HL-60 (cell line): ENCODE measurements around the gene E2F3.

ENCODE experiments used
- DNase-seq, 2 experiments: peaks; one replicate each; pipeline ENCODE4 v3.0.0-alpha.2; 2010 to 2020; ENCODE audit warnings: low read depth in 1 of 2, low spot score in 1 of 2
- H3K27ac ChIP-seq: fragments of 250-450 bp; sonication (Bioruptor Pico); replicated peaks from 2 replicates; pipeline ENCODE4 v1.5.1; 2020; ENCODE audit warnings: mild to moderate bottlenecking, moderate library complexity
- H3K27me3 ChIP-seq: fragments of 250-450 bp; sonication (Bioruptor Pico); 2 replicates; pipeline ENCODE4 v1.5.1; 2021; ENCODE audit warnings: mild to moderate bottlenecking, moderate library complexity; ENCODE audit not compliant: insufficient read depth, poor library complexity, severe bottlenecking
- H3K4me3 ChIP-seq: replicated peaks from 2 replicates; pipeline ENCODE4 v1.5.1; 2011; ENCODE audit warnings: mild to moderate bottlenecking, control low read depth, low read length; ENCODE audit not compliant: insufficient read depth
- GABPA ChIP-seq: IDR thresholded peaks from 2 replicates; pipeline ENCODE4 v1.6.1; 2012; ENCODE audit warnings: low read depth
- POLR2AphosphoS5 ChIP-seq: IDR thresholded peaks from 2 replicates; pipeline ENCODE4 v1.6.1; 2012; ENCODE audit warnings: low read depth
- REST ChIP-seq: IDR thresholded peaks from 2 replicates; pipeline ENCODE4 v1.6.1; 2012; ENCODE audit warnings: low read depth; ENCODE audit not compliant: insufficient replicate concordance
- SPI1 ChIP-seq: IDR thresholded peaks from 2 replicates; pipeline ENCODE4 v1.6.1; 2012; ENCODE audit warnings: low read depth, mild to moderate bottlenecking, borderline replicate concordance
- TF ChIP-seq, protein P1 (sequence below): IDR thresholded peaks from one replicate; pipeline ENCODE4 v1.5.1; 2011; ENCODE audit warnings: low read length, control low read depth, inconsistent platforms; ENCODE audit not compliant: insufficient read depth

The E2F3 gene

DNA sequence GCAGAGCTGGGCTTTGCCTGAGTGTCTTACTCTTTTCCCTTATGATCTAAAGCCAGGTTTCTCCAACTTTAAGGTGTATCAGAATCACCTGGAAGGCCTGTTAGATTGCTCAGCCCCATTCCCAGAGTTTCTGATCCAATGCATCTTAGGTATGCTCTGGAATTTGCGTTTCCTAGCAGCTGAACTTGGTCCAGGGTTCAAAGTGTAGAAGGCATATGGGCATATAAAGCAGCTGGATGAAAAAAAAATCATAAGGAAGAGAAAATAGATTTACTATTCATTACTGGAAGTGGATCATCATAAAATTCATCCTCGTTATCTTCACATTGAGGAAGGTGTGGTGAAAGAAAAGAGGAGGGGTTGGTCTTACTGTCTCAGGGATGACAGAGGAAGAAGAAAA is 75.8 kb downstream of the E2F3 start:
- no peak overlapping the region for H3K27ac ChIP-seq
- TF ChIP-seq, protein P1, sequence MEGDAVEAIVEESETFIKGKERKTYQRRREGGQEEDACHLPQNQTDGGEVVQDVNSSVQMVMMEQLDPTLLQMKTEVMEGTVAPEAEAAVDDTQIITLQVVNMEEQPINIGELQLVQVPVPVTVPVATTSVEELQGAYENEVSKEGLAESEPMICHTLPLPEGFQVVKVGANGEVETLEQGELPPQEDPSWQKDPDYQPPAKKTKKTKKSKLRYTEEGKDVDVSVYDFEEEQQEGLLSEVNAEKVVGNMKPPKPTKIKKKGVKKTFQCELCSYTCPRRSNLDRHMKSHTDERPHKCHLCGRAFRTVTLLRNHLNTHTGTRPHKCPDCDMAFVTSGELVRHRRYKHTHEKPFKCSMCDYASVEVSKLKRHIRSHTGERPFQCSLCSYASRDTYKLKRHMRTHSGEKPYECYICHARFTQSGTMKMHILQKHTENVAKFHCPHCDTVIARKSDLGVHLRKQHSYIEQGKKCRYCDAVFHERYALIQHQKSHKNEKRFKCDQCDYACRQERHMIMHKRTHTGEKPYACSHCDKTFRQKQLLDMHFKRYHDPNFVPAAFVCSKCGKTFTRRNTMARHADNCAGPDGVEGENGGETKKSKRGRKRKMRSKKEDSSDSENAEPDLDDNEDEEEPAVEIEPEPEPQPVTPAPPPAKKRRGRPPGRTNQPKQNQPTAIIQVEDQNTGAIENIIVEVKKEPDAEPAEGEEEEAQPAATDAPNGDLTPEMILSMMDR = no peak
- no peak for TF ChIP-seq GABPA
- TF ChIP-seq SPI1 = no peak
- TF ChIP-seq REST = no peak
- no peak for TF ChIP-seq POLR2AphosphoS5
- DNase-seq = no peak
- H3K4me3 ChIP-seq = no peak overlapping the region
- H3K27me3 ChIP-seq = no peaks in the 10 kb centered on the region

- TF ChIP-seq, protein P1 = no peak
- TF ChIP-seq POLR2AphosphoS5 (no peak), SPI1 (no peak), GABPA (no peak), REST (no peak)
- DNase-seq = no peak
- no peak overlapping the region for H3K27ac ChIP-seq
- no peaks in the 10 kb centered on the region for H3K27me3 ChIP-seq
- no peak overlapping the region for H3K4me3 ChIP-seq
Observed at GRCh38 chr6:20479060-20479459, 77.4 kb downstream of the E2F3 start.

DNA sequence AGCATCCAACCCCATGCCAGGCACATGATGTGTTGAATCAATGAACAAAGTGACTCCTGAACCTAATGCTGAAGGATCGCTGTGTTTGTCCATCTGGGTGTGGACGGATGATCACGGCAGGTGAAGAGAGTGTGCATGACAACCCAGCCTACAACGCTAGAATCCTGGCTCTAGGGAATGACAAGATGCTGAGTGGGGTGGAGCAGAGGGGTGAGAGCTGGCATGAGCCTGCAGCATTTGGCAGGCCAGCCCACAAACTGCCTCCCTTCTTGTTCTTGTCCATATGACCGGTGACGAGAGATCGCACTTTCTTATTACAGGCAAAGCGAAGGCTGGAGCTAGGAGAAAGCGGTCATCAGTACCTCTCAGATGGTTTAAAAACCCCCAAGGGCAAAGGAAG is 77.8 kb downstream of the E2F3 start:
- TF ChIP-seq SPI1 = no peak
- TF ChIP-seq, protein P1 = no peak
- TF ChIP-seq POLR2AphosphoS5 = no peak
- no peak for TF ChIP-seq GABPA
- TF ChIP-seq REST = no peak
- Histone ChIP-seq H3K27ac (no peak overlapping the region), H3K4me3 (no peak overlapping the region), H3K27me3 (no peaks in the 10 kb centered on the region)
- no peak for DNase-seq
